Esophagus (tissue), 2 donors: ENCODE measurements around the gene KPTN. TPM values are rescaled to one million over a fixed set of nuclear protein-coding genes. Genes with fewer than 3 reads are reported as not detected.
A peak's percentile ranks its signal among the peaks of the same experiment; 100 is the strongest.

Experiments used
- H3K27ac ChIP-seq, 2 donors: one replicate each; pipeline ENCODE4 v1.5.1; 2013; ENCODE audit warnings: low read depth in 2 of 2, mild to moderate bottlenecking in 2 of 2, inconsistent platforms in 1 of 2, low read length in 1 of 2, moderate library complexity in 1 of 2
- H3K27me3 ChIP-seq, 2 donors: one replicate each; pipeline ENCODE4 v1.6.1; 2013; ENCODE audit warnings: low read length in 2 of 2, control low read depth in 1 of 2, mild to moderate bottlenecking in 1 of 2; ENCODE audit not compliant: insufficient read depth in 2 of 2, control insufficient read depth in 1 of 2
- H3K36me3 ChIP-seq, 2 donors: one replicate each; pipeline ENCODE4 v1.6.1; 2013; ENCODE audit warnings: low read length in 1 of 2; ENCODE audit not compliant: control insufficient read depth in 2 of 2, insufficient read depth in 2 of 2
- H3K4me1 ChIP-seq, 2 donors: one replicate each; pipeline ENCODE4 v1.6.1; 2013; ENCODE audit warnings: low read length in 1 of 2; ENCODE audit not compliant: control insufficient read depth in 2 of 2, insufficient read depth in 2 of 2
- H3K4me3 ChIP-seq, 2 donors: one replicate each; pipeline ENCODE4 v1.5.1; 2013; ENCODE audit warnings: low read length in 2 of 2, mild to moderate bottlenecking in 2 of 2, low read depth in 1 of 2, moderate library complexity in 1 of 2
- H3K9me3 ChIP-seq, 2 donors: one replicate each; pipeline ENCODE4 v1.6.1; 2013; ENCODE audit warnings: mild to moderate bottlenecking in 2 of 2, low read depth in 1 of 2, low read length in 1 of 2, moderate library complexity in 1 of 2; ENCODE audit not compliant: control insufficient read depth in 2 of 2, insufficient read depth in 1 of 2
- WGBS, 2 donors: extraction: QIAGEN DNeasy Blood & Tissue Kit; methylation state at CpG; one replicate each; pipeline ENCODE4 v1.1.7; 2013; 5-methylcytosine and 5-hydroxymethylcytosine counted together
- polyA plus RNA-seq, 2 donors: library from polyadenylated mRNA; stranded (reverse); fragments of 200-250 nt; gene quantifications; one replicate each; pipeline ENCODE4 v1.2.3, GENCODE V29; 2013
- donor health status: healthy with polysubstance abuse.
- donor health status: Bipolar disorder and iron deficiency.

KPTN gene
- polyA plus RNA-seq, 2 donors: 10.8 to 17.2 TPM

DNA sequence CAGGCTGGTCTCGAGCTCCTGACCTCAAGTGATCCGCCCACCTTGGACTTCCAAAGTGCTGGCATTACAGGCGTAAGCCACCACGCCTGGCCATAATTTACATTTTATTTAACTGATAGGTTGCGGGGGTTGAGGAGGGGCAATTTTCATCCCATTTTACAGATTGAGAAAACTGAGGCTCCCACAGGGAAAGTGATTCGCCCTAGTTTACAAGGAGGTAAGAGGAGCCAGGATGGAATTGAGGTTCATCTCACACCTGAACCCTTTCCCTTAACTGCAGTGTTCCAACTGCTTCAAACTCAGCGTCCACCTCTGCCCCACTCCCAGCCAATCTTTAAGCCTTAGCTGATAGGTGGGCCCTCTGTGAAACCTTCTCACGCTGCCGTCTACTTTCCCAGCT lies 34.8 kb upstream of the KPTN start:
- Histone ChIP-seq H3K9me3 (no peaks in the 10 kb centered on the region), H3K36me3 (no peaks in the 10 kb centered on the region), H3K27me3 (no peaks in the 10 kb centered on the region), H3K4me3 (no peak overlapping the region), H3K4me1 (peaks cover 0 to 4% of the 10 kb centered on the region in 2 donors), H3K27ac (no peak overlapping the region)
- 84 to 87% methylated on average over 9 of the region's 9 CpGs for WGBS, 2 donors

DNA sequence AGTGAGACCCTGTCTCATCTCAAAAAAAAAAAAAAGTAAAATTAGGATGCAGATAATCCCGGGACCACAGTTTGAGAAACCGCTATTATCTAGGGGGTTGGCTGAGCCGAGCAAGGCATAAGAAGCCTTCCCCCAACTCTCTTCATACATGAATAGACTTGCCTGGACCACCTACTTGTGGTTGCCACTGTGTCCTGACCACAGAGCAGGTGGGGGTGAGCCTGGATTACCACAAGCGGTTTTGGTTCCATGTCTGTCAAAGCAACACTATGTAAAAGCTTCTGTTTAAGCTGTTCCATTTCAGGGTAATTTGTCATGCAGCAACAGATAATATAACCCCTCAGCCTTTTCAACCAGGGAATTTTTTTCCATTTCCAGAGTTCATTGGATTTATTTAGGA lies 34.1 kb upstream of the KPTN start:
- no peak overlapping the region for H3K27ac ChIP-seq
- no peaks in the 10 kb centered on the region for H3K27me3 ChIP-seq
- H3K9me3 ChIP-seq: no peaks in the 10 kb centered on the region
- no peak overlapping the region for H3K4me3 ChIP-seq
- no peaks in the 10 kb centered on the region for H3K36me3 ChIP-seq
- WGBS, 2 donors: 55 to 56% methylated on average over 4 of the region's 4 CpGs
- peaks cover 3% of the 10 kb centered on the region in 2 donors for H3K4me1 ChIP-seq

DNA sequence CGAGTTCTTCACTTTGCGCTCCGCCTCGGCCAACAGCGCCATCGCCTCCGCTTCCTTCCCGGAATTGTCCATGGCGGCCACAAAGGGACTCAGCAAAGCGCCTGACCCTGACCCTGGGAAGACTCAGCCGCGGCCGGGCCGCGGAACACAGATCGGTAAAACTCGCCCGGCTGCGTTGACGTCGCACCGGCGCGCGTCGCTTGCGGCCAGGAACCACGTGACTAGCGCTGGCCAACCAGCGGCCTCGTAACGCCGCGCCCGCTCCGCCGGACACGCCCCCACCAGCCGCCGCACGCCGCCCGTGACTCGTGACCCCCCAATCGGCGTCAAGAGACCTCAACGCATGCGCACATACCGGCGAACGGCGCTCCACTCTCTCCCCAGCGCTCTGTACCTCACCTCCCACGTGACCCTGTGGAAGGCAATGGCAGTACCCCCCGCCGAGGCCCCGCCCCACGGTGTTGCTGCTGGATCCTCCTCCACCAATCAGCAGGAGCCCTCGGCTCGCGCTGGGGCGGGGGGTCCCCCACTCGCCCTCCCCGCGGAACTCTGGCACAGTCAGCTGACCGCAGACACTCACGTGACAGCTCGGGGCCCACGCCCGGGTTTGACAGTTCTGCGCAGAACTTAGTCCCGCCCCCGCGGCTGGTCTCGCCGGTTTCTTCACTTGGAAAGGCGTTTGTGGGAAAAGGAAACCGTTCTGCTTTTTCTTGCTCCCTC lies 31.0 kb upstream of the KPTN start, which contains the start of gene NAPA:
TSS of gene NAPA (minus strand) at position 195 of the 720 bp plus-strand sequence. CDS start at position 72, 123 bp downstream.
- Histone ChIP-seq H3K36me3 (no peaks in the 10 kb centered on the region), H3K27me3 (no peaks in the 10 kb centered on the region), H3K9me3 (no peaks in the 10 kb centered on the region), H3K4me3 (peak within 1 kb of the TSS; percentile 98 to 100), H3K27ac (peak within 1 kb of the TSS; percentile 98 to 99), H3K4me1 (peaks cover 14 to 26% of the 10 kb centered on the region in 2 donors)
- WGBS, 2 donors: 1% methylated on average over 64 to 78 of the region's 78 CpGs

DNA sequence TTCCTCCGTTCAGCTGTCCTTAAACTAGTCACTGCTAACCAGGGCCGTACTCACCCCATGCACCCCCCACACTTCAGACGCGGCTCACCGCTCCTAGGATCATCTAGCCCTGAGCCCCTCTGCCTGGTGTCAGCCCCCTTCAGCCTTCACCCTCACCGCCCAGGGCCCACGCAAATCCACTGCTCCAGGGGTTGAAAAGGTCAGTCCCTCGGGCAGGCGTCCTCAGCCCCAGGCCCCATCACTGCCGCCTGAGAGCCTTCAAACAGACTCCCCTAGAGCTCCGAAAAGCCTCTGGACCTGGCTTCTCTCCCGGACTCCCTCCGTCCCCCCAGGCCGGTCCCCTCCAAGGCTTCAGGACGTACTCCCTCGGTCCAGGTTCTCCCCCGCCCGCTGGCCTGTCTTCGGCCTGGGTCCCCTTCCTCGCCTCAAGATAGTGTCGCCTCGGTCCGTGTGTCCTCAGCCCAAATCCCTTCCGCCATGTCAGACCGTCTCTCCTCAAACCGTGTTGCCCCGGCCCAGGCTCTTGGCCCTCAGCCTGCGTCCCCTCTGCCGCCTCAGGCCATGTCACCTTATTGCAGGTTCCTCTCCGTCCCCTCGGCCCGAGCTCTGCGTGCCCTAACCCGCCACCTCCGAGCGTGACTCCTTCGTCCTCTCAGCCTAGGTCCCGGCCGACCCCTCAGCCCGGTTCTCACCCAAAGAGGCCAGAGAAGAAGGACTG lies 30.3 kb upstream of the KPTN start:
- peak overlapping the region; percentile 98 to 100 for H3K4me3 ChIP-seq
- no peaks in the 10 kb centered on the region for H3K27me3 ChIP-seq
- H3K9me3 ChIP-seq: no peaks in the 10 kb centered on the region
- no peaks in the 10 kb centered on the region for H3K36me3 ChIP-seq
- peaks cover 16 to 34% of the 10 kb centered on the region in 2 donors for H3K4me1 ChIP-seq
- 3% methylated on average over 40 of the region's 40 CpGs for WGBS, 2 donors
- H3K27ac ChIP-seq: peak overlapping the region; percentile 98 to 99

DNA sequence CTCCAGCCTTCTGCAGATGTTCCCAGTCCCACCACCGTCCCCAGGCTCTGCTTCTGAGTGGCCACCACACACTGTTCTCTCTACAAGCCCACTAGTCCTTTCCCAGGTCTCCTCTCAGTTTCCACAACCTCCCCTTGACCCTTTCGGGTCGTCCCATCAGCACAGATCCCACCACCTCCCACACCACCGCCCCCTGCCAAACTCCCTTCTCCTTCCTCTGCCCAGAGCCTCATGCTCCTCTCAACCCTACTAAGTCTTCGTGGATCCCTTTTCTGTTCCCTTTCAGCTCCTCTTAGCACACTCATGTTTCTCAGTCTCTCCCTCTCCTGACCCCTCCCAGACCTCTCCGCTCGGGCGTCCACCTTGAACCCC lies 28.9 kb upstream of the KPTN start:
- WGBS, 2 donors: 53 to 56% methylated on average over 8 of the region's 8 CpGs
- H3K4me1 ChIP-seq: peaks cover 23 to 40% of the 10 kb centered on the region in 2 donors
- peak overlapping the region; percentile 89 to 96 for H3K27ac ChIP-seq
- H3K36me3 ChIP-seq: no peaks in the 10 kb centered on the region
- H3K4me3 ChIP-seq: peak overlapping the region; percentile 30 to 98
- H3K27me3 ChIP-seq: no peaks in the 10 kb centered on the region
- H3K9me3 ChIP-seq: no peaks in the 10 kb centered on the region

DNA sequence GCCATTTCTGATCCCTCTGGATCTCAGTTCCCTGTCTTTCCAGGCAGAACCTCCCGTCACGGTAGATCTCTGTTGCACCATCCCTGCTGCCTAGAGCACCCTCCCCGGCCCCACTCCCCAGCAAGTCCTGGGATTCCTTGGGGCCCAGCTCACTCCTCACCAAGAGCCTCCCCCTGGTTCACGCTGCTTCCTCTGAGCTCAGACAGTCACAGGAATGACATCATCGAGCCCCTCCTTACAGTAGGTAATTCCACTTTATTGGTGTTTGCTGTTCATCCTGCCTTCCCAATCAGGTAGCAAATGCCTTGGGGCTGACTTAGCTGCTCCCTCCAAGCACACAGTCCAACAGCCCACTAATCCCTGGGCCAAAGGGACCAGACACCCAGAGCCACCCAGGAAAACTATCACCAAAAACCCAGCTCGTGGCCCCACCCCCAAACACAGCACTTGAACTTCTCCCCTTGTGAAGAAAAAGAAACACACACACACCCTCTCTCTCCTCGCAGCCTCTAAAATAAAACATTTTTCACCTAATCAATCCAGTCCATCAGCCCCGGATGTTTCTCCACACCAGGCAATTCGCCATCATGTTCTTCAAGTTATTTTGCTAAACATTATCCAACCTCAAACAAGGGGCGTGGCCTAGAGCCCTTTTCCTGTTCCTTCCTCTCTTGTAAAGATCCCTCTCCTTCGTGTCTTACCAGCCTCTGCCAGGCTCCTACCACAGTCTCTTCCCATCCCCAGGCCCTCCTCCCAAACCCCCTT lies 28.3 kb upstream of the KPTN start:
- Histone ChIP-seq H3K27me3 (no peaks in the 10 kb centered on the region), H3K4me3 (peak overlapping the region; percentile 30 to 98), H3K9me3 (no peaks in the 10 kb centered on the region), H3K36me3 (peaks cover 0 to 2% of the 10 kb centered on the region in 2 donors), H3K27ac (peak overlapping the region; percentile 89 to 96), H3K4me1 (peaks cover 28 to 46% of the 10 kb centered on the region in 2 donors)
- WGBS, 2 donors: 34 to 35% methylated on average over 11 of the region's 11 CpGs

DNA sequence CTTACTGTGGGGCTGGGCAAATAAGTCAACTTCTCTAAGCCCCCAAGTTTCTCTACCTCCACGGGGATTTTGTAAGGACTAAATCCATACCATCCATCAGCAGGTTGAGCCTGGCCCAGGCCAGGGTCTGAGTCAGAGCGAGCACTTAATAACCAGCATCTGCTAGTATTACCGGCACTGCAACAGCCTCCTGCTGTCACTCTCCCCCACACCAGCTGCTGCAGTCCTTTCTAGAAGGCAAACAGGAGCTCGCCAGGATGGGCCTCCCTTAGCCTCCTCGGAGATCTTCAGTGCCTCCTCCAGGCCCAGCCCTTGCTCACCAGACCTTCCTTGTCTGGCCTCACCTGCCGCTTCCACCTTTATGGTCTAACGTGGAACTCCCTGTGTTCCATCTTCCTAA lies 27.7 kb upstream of the KPTN start:
- no peaks in the 10 kb centered on the region for H3K27me3 ChIP-seq
- peaks cover 33 to 51% of the 10 kb centered on the region in 2 donors for H3K4me1 ChIP-seq
- peaks cover 0 to 5% of the 10 kb centered on the region in 2 donors for H3K36me3 ChIP-seq
- no peaks in the 10 kb centered on the region for H3K9me3 ChIP-seq
- peak overlapping the region in 1 of 2 donors; percentile 30 for H3K4me3 ChIP-seq
- H3K27ac ChIP-seq: peak overlapping the region; percentile 89 to 96
- WGBS, 2 donors: 49 to 54% methylated on average over 7 of the region's 7 CpGs

DNA sequence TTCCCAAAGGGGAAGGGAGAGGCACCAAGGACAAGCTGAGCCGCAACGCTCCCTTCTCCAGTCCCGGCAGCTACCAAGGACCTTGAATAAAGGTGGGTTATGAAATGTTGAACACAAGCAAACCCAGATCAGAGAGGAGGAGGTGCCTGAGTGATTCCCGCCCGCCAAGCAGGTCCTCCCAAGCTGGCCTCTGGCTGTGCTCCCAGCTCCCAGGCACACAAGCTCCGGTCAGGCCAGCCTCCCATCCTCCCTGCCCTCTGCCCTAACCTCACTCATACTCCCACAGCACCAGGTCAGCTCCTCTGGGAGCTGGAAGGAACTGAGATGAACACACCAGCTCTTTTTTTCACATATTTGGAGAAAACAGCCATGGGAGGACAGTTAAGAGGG lies 27.1 kb upstream of the KPTN start:
- Histone ChIP-seq H3K9me3 (no peaks in the 10 kb centered on the region), H3K27ac (peak overlapping the region; percentile 89 to 96), H3K36me3 (peaks cover 0 to 5% of the 10 kb centered on the region in 2 donors), H3K27me3 (no peaks in the 10 kb centered on the region), H3K4me3 (peak overlapping the region; percentile 5 to 15), H3K4me1 (peaks cover 33 to 51% of the 10 kb centered on the region in 2 donors)
- WGBS, 2 donors: 38 to 52% methylated on average over 6 of the region's 6 CpGs

DNA sequence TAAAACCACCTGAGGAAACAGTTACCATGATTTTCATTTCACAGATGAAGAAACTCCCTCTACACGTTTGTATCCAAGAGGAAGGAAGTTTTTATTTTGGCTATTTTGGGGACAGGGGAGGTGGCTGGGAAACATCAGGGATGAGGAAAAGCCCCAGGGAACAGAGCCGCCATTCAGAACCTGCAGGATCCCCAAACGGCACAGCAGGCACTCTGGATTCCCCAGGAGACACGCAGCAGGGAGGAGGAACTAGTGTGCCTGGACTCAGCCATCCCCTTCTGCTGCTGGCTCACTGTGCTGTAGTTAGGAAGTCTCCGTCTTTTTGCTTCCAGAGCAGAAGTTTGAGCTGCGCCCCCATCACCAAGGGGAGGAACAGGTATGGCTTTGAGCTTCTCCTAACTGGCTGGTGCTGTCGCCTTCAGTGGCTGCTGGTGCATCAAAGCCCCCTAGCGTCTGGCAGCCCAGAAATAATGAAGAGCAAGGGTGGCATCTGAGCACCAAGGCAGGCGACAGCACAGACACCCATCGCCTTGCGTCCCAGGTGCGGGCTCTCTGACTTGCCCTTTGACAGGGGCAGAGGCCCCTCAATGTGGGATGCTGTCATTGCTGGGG lies 26.6 kb upstream of the KPTN start:
- Histone ChIP-seq H3K36me3 (peaks cover 0 to 7% of the 10 kb centered on the region in 2 donors), H3K9me3 (no peaks in the 10 kb centered on the region), H3K4me1 (peaks cover 33 to 51% of the 10 kb centered on the region in 2 donors), H3K27ac (peak overlapping the region; percentile 89 to 96), H3K4me3 (peak overlapping the region in 1 of 2 donors; percentile 5), H3K27me3 (no peaks in the 10 kb centered on the region)
- 49 to 52% methylated on average over 12 of the region's 12 CpGs for WGBS, 2 donors
